ENCODE data around the gene LMCD1. TPM values are rescaled to one million over a fixed set of nuclear protein-coding genes. Genes with fewer than 3 reads are reported as not detected.

LMCD1 gene
- total RNA-seq, 2 experiments from 2014 or later, result 0.36 to 0.55 TPM

GRCh38 chr3:8506571-8507061 is 5.0 kb downstream of the LMCD1 start:
- intact Hi-C loops (cut with DNase I, micrococcal nuclease), result no loop called here
- no peak for DNase-seq

DNA sequence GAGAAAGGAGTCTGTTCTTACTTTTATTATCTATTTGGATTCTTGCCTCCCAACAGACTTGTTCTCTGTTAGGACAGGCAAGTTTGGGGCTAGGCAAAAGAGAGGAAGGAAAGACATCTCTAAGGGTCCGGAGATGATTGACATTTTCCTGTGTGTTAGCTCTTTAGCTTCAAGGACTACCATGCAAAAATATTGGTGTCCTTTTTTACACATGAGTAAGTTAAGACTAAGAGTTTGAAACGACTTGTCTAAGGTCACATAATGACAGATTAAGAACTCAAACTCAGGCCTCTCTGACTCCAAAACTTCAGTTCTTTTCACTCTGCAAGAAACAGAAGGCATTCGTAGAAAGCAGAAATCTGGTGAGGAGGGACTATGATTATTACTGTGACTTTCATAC is 5.9 kb downstream of the LMCD1 start:
- Histone ChIP-seq H3K4me3 (ENCODE audit: low read length) (no peak overlapping the region), H3K4me1 (ENCODE audit: insufficient read depth, low read length) (no peaks in the 10 kb centered on the region), H3K9me3 (ENCODE audit: control insufficient read depth in 1 of 2, insufficient read depth in 1 of 2, low read length in 2 of 2) (no peaks in the 10 kb centered on the region), H3K27me3 (ENCODE audit: control insufficient read depth in 1 of 2, insufficient read depth in 2 of 2, low read length in 2 of 2) (no peaks in the 10 kb centered on the region), H3K36me3 (ENCODE audit: insufficient read depth, low read length) (no peaks in the 10 kb centered on the region), H3K27ac (ENCODE audit: low read depth in 1 of 2, low read length in 2 of 2) (no peak overlapping the region)
- no peak for DNase-seq
- Mint-ChIP-seq H3K36me3 (ENCODE audit: low read depth) (no peaks in the 10 kb centered on the region), H3K27ac (no peak overlapping the region), H3K27me3 (peaks cover 12% of the 10 kb centered on the region), H3K9me3 (no peaks in the 10 kb centered on the region), H3K4me1 (ENCODE audit: low read depth) (no peaks in the 10 kb centered on the region), H3K4me3 (no peak overlapping the region)
- ChIA-PET CTCF (no interaction called here), POLR2A (no interaction called here)
- intact Hi-C loops (cut with DNase I, micrococcal nuclease), result no loop called here
- TF ChIP-seq CTCF (IDR thresholded peaks at IDR 0.05), result no peak
- ATAC-seq (ENCODE audit: poor library complexity), result no peak

More at GRCh38 chr3:8506571-8507061, 5.0 kb downstream of the LMCD1 start:
- Mint-ChIP-seq H3K4me1 (ENCODE audit: low read depth) (peaks cover 3% of the 10 kb centered on the region), H3K9me3 (no peaks in the 10 kb centered on the region), H3K4me3 (no peak overlapping the region), H3K36me3 (ENCODE audit: low read depth) (no peaks in the 10 kb centered on the region), H3K27me3 (peaks cover 8% of the 10 kb centered on the region), H3K27ac (no peak overlapping the region)
- ChIA-PET CTCF (no interaction called here), POLR2A (no interaction called here)
- no peak for ATAC-seq (ENCODE audit: poor library complexity)
- Histone ChIP-seq H3K4me3 (ENCODE audit: low read length) (no peak overlapping the region), H3K27ac (ENCODE audit: low read depth in 1 of 2, low read length in 2 of 2) (no peak overlapping the region), H3K36me3 (ENCODE audit: insufficient read depth, low read length) (no peaks in the 10 kb centered on the region), H3K27me3 (ENCODE audit: control insufficient read depth in 1 of 2, insufficient read depth in 2 of 2, low read length in 2 of 2) (no peaks in the 10 kb centered on the region), H3K4me1 (ENCODE audit: insufficient read depth, low read length) (peaks cover under 1% of the 10 kb centered on the region), H3K9me3 (ENCODE audit: control insufficient read depth in 1 of 2, insufficient read depth in 1 of 2, low read length in 2 of 2) (peaks cover 0 to 2% of the 10 kb centered on the region in 2 experiments)
- no peak for TF ChIP-seq CTCF (IDR thresholded peaks at IDR 0.05)

DNA sequence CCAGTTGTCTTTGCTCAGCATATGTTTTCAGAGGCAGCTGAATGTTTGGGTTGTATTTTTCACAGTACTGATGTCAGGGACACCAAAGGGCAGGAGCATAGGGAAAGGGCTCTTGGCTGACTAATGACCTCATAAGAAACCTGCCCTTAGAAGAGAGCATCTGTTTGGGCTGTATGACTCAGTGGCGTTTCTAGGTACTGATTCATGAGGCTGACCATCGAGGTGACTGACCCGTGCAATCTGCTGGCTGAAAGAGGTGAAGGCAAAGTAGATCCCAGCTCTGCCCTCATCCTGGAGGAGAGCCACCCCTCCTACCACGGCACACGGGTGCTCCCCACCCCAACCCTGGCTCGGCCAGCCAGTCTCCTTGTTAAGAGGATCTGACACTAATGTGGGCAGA is 8.3 kb downstream of the LMCD1 start:
- H3K27ac Mint-ChIP-seq, result no peak overlapping the region
- peaks cover 14% of the 10 kb centered on the region for H3K27me3 Mint-ChIP-seq
- Histone ChIP-seq H3K36me3 (ENCODE audit: insufficient read depth, low read length) (no peaks in the 10 kb centered on the region), H3K27me3 (ENCODE audit: control insufficient read depth in 1 of 2, insufficient read depth in 2 of 2, low read length in 2 of 2) (no peaks in the 10 kb centered on the region), H3K9me3 (ENCODE audit: control insufficient read depth in 1 of 2, insufficient read depth in 1 of 2, low read length in 2 of 2) (no peaks in the 10 kb centered on the region), H3K27ac (ENCODE audit: low read depth in 1 of 2, low read length in 2 of 2) (no peak overlapping the region), H3K4me3 (ENCODE audit: low read length) (no peak overlapping the region), H3K4me1 (ENCODE audit: insufficient read depth, low read length) (no peaks in the 10 kb centered on the region)
- no peak for TF ChIP-seq CTCF (IDR thresholded peaks at IDR 0.05)
- H3K4me3 Mint-ChIP-seq, result no peak overlapping the region
- POLR2A ChIA-PET, result no interaction called here
- no peaks in the 10 kb centered on the region for H3K36me3 Mint-ChIP-seq (ENCODE audit: low read depth)
- no peaks in the 10 kb centered on the region for H3K9me3 Mint-ChIP-seq
- CTCF ChIA-PET, result no interaction called here
- intact Hi-C loops (cut with DNase I, micrococcal nuclease), result no loop called here
- no peaks in the 10 kb centered on the region for H3K4me1 Mint-ChIP-seq (ENCODE audit: low read depth)
- no peak for DNase-seq
- no peak for ATAC-seq (ENCODE audit: poor library complexity)
